H1 (cell line): ENCODE data around the gene HOGA1. TPM values are rescaled to one million over a fixed set of nuclear protein-coding genes. Genes with fewer than 3 reads are reported as not detected.

Experiments
- CTCF ChIA-PET: fragments of 300-600 bp; sonication (Branson Sonifier 250); formaldehyde crosslinking; loops from one replicate; lab custom pipeline; 2021; ENCODE audit not compliant: partially characterized antibody; lab: Charles Lee
- POLR2A ChIA-PET: fragments of 300-600 bp; sonication (Branson Sonifier 250); formaldehyde crosslinking; loops from one replicate; lab custom pipeline; 2021; ENCODE audit warnings: inconsistent platforms; ENCODE audit not compliant: partially characterized antibody; lab: Charles Lee
- DNase-seq, 2 experiments: peaks; one replicate each; pipeline versions ENCODE4 v3.0.0 to v3.0.0-alpha.2; 2010 to 2022; ENCODE audit warnings: low spot score in 2 of 2, low read depth in 1 of 2, mixed read lengths in 1 of 2
- FAIRE-seq: peaks from 2 replicates; lab custom pipeline; 2011; peaks lifted over from hg19 to GRCh38; lab: Jason Lieb, UNC
- H2AFZ ChIP-seq: 2 replicates; pipeline ENCODE4 v1.8.1; 2012; ENCODE audit warnings: low read length, inconsistent platforms
- H2AK5ac ChIP-seq: 2 replicates; pipeline ENCODE4 v1.6.1; 2013; ENCODE audit warnings: low read depth, low read length
- H2BK120ac ChIP-seq: replicated peaks from 2 replicates; pipeline ENCODE3; 2013; ENCODE audit warnings: low read depth, low read length, inconsistent platforms
- H2BK12ac ChIP-seq: 2 replicates; pipeline ENCODE4 v1.6.1; 2013; ENCODE audit warnings: low read depth, low read length
- H2BK15ac ChIP-seq: 2 replicates; pipeline ENCODE4 v1.6.1; 2013; ENCODE audit warnings: low read length
- H2BK20ac ChIP-seq: 2 replicates; pipeline ENCODE4 v1.6.1; 2013; ENCODE audit warnings: low read length
- H2BK5ac ChIP-seq: 2 replicates; pipeline ENCODE4 v1.6.1; 2013; ENCODE audit warnings: low read depth, low read length
- H3K14ac ChIP-seq: 2 replicates; pipeline ENCODE4 v1.6.1; 2013; ENCODE audit warnings: inconsistent platforms; ENCODE audit not compliant: insufficient read length
- H3K18ac ChIP-seq: 2 replicates; pipeline ENCODE4 v1.6.1; 2013; ENCODE audit warnings: low read length; ENCODE audit errors: extremely low read depth
- H3K23ac ChIP-seq: 2 replicates; pipeline ENCODE4 v1.6.1; 2013; ENCODE audit warnings: inconsistent platforms; ENCODE audit not compliant: insufficient read length
- H3K23me2 ChIP-seq: 2 replicates; pipeline ENCODE4 v1.6.1; 2013; ENCODE audit warnings: low read depth, low read length
- H3K27ac ChIP-seq: 2 replicates; pipeline ENCODE4 v1.6.1; 2011; ENCODE audit warnings: low read depth, low read length, inconsistent platforms
- H3K27me3 ChIP-seq, 4 experiments: replicated peaks in 1 of 4; 1 replicate in 1 of 4; 2 replicates in 3 of 4; pipeline versions ENCODE4 v1.6.1 to v1.8.1; 2011 to 2013; ENCODE audit warnings: low read length in 3 of 4, mild to moderate bottlenecking in 3 of 4, inconsistent platforms in 2 of 4, mixed read lengths in 2 of 4, moderate library complexity in 1 of 4; ENCODE audit not compliant: control insufficient read depth in 3 of 4, insufficient read depth in 3 of 4; ENCODE audit errors: extremely low read depth in 1 of 4
- H3K36me3 ChIP-seq, 4 experiments: 2 replicates each; pipeline versions ENCODE4 v1.6.1 to v1.8.1; 2011 to 2013; ENCODE audit warnings: mild to moderate bottlenecking in 4 of 4, low read length in 3 of 4, moderate library complexity in 2 of 4, control low read depth in 1 of 4, inconsistent platforms in 1 of 4; ENCODE audit not compliant: insufficient read depth in 4 of 4, control insufficient read depth in 2 of 4
- H3K4ac ChIP-seq: replicated peaks from 2 replicates; pipeline ENCODE3; 2013; ENCODE audit warnings: low read length, low read depth, mixed read lengths, inconsistent platforms; ENCODE audit not compliant: insufficient read length
- H3K4me1 ChIP-seq, 4 experiments: replicated peaks in 1 of 4; 1 replicate in 1 of 4; 2 replicates in 3 of 4; pipeline versions ENCODE4 v1.6.1 to v1.8.1; 2011 to 2013; ENCODE audit warnings: low read length in 3 of 4, inconsistent platforms in 2 of 4, mixed read lengths in 1 of 4; ENCODE audit not compliant: insufficient read depth in 4 of 4, control insufficient read depth in 3 of 4
- H3K4me2 ChIP-seq, 2 experiments: 2 replicates each; pipeline versions ENCODE4 v1.6.1 to v1.8.1; 2011 to 2013; ENCODE audit warnings: low read depth in 2 of 2, low read length in 2 of 2, control low read depth in 1 of 2, inconsistent platforms in 1 of 2, mild to moderate bottlenecking in 1 of 2; ENCODE audit not compliant: insufficient read depth in 1 of 2
- H3K4me3 ChIP-seq, 4 experiments: fragments of 200-600, 300-600 bp in 1 of 4; sonication (generic), shearing (Covaris generic), sonication (Bioruptor Twin) in 1 of 4; 2 replicates each; pipeline versions ENCODE4 v1.5.1 to v1.8.1; 2011 to 2016; ENCODE audit warnings: low read length in 4 of 4, low read depth in 3 of 4, control low read depth in 2 of 4, inconsistent platforms in 2 of 4, mild to moderate bottlenecking in 2 of 4, mixed read lengths in 1 of 4, moderate library complexity in 1 of 4; ENCODE audit not compliant: insufficient read depth in 2 of 4; ENCODE audit errors: extremely low read depth in 1 of 4
- H3K56ac ChIP-seq: replicated peaks from 2 replicates; pipeline ENCODE3; 2013; ENCODE audit warnings: low read depth, mild to moderate bottlenecking, mixed read lengths, low read length, inconsistent platforms; ENCODE audit not compliant: insufficient read length
- H3K79me1 ChIP-seq: 2 replicates; pipeline ENCODE4 v1.6.1; 2013; ENCODE audit warnings: low read depth, low read length, control low read depth
- H3K79me2 ChIP-seq, 2 experiments: 2 replicates each; pipeline versions ENCODE4 v1.6.1 to v1.8.1; 2012 to 2013; ENCODE audit warnings: low read length in 2 of 2, mild to moderate bottlenecking in 2 of 2, inconsistent platforms in 1 of 2; ENCODE audit not compliant: insufficient read depth in 2 of 2, control insufficient read depth in 1 of 2
- H3K9ac ChIP-seq, 4 experiments: replicated peaks in 1 of 4; 1 replicate in 1 of 4; 2 replicates in 3 of 4; pipeline versions ENCODE4 v1.6.1 to v1.8.1; 2011 to 2013; ENCODE audit warnings: low read depth in 3 of 4, low read length in 3 of 4, control low read depth in 2 of 4, mild to moderate bottlenecking in 2 of 4, moderate library complexity in 2 of 4, inconsistent platforms in 1 of 4; ENCODE audit errors: extremely low read depth in 1 of 4
- H3K9me3 ChIP-seq, 2 experiments: 2 replicates each; pipeline versions ENCODE4 v1.6.1 to v1.8.1; 2012 to 2013; ENCODE audit warnings: mild to moderate bottlenecking in 2 of 2, moderate library complexity in 2 of 2, control low read depth in 1 of 2, inconsistent platforms in 1 of 2, low read depth in 1 of 2, low read length in 1 of 2, mixed read lengths in 1 of 2; ENCODE audit not compliant: insufficient read depth in 2 of 2
- H4K20me1 ChIP-seq, 2 experiments: replicated peaks in 1 of 2; 2 replicates each; pipeline versions ENCODE3 to v1.8.1; 2011 to 2013; ENCODE audit warnings: inconsistent platforms in 2 of 2, low read length in 2 of 2, mild to moderate bottlenecking in 1 of 2; ENCODE audit not compliant: insufficient read depth in 2 of 2, control insufficient read depth in 1 of 2
- H4K5ac ChIP-seq: 2 replicates; pipeline ENCODE4 v1.6.1; 2013; ENCODE audit warnings: low read length, low read depth, mixed read lengths, inconsistent platforms; ENCODE audit not compliant: insufficient read length
- H4K8ac ChIP-seq: 2 replicates; pipeline ENCODE4 v1.8.0; 2013; ENCODE audit warnings: mild to moderate bottlenecking, moderate library complexity, low read length, inconsistent platforms; ENCODE audit not compliant: insufficient read depth; ENCODE audit errors: extremely low read depth
- H4K91ac ChIP-seq: replicated peaks from 2 replicates; pipeline ENCODE3; 2013; ENCODE audit warnings: low read length, mixed read lengths, inconsistent platforms; ENCODE audit not compliant: insufficient read length
- CHD2 ChIP-seq: IDR thresholded peaks from 2 replicates; pipeline ENCODE4 v1.6.1; 2012; ENCODE audit warnings: low read length, improper control_type of control experiment
- FOSL1 ChIP-seq: IDR thresholded peaks from 2 replicates; pipeline ENCODE4 v1.6.1; 2011; ENCODE audit warnings: mild to moderate bottlenecking, low read depth, low read length, moderate library complexity; ENCODE audit not compliant: insufficient read depth
- HDAC2 ChIP-seq, 2 experiments: fragments of 300-600 bp in 1 of 2; sonication (generic) in 1 of 2; IDR thresholded peaks; 2 replicates each; pipeline ENCODE4 v1.6.1; 2011 to 2012; ENCODE audit warnings: low read depth in 2 of 2, low read length in 2 of 2, mild to moderate bottlenecking in 2 of 2, moderate library complexity in 2 of 2, borderline replicate concordance in 1 of 2, inconsistent platforms in 1 of 2
- JUN ChIP-seq: IDR thresholded peaks from 2 replicates; pipeline ENCODE4 v1.6.1; 2011; ENCODE audit warnings: low read depth, mild to moderate bottlenecking, improper control_type of control experiment, low read length
- KDM4A ChIP-seq: IDR thresholded peaks from one replicate; pipeline ENCODE4 v1.7.1; 2012; ENCODE audit warnings: low read depth, mild to moderate bottlenecking, moderate library complexity, low read length, inconsistent platforms; ENCODE audit not compliant: severe bottlenecking
- SP4 ChIP-seq: IDR thresholded peaks from 2 replicates; pipeline ENCODE4 v1.6.1; 2012; ENCODE audit warnings: low read length, inconsistent platforms
- SRF ChIP-seq: IDR thresholded peaks from 2 replicates; pipeline ENCODE4 v1.6.1; 2011; ENCODE audit warnings: mild to moderate bottlenecking, low read depth, low read length, moderate library complexity
- WGBS, 2 experiments: shearing (Covaris generic) in 1 of 2; methylation state at CpG; one replicate each; pipeline versions ENCODE4 v1.1.6 to v1.1.7; 2013 to 2015; ENCODE audit warnings: low lambda C conversion rate in 2 of 2, mixed read lengths in 2 of 2, inconsistent platforms in 1 of 2, low coverage in 1 of 2, missing lambda C conversion rate in 1 of 2; ENCODE audit not compliant: insufficient replicate concordance in 2 of 2, insufficient coverage in 1 of 2, insufficient read length in 1 of 2; ENCODE audit errors: extremely low coverage in 1 of 2, missing lambda C conversion rate in 1 of 2; 5-methylcytosine and 5-hydroxymethylcytosine counted together
- polyA plus RNA-seq, 7 experiments: library from polyadenylated mRNA; depleted of rRNA in 3 of 7; stranded (reverse) in 5 of 7; unstranded in 2 of 7; fragments of >200 nt in 5 of 7; fragments of 200-250 nt in 2 of 7; gene quantifications; 1 replicate in 5 of 7; 2 replicates in 1 of 7; 4 replicates in 1 of 7; pipeline versions ENCODE4 v1.2.1 to v1.2.3, GENCODE V29; 2011 to 2013; ENCODE audit warnings: missing spikeins in 2 of 7, mixed read lengths in 2 of 7
- total RNA-seq: library from RNA; stranded (reverse); fragmentation: NEBNext Ultra II Directional; extraction: Animal tissue kit (Norgen Biotek cat#: 25700); gene quantifications from 2 replicates; pipeline ENCODE4 v1.2.1, GENCODE V29; 2021
- TF ChIP-seq, protein P1 (sequence below): IDR thresholded peaks from 2 replicates; pipeline ENCODE4 v1.6.1; 2011; ENCODE audit warnings: low read depth, mild to moderate bottlenecking, low read length; ENCODE audit not compliant: insufficient read depth

HOGA1 gene
- total and polyA plus RNA-seq, 2 of the 8 experiments (the other 6 are each of a cell fraction or from before 2014, with no cell fraction given): 0.28 to 1.00 TPM

DNA sequence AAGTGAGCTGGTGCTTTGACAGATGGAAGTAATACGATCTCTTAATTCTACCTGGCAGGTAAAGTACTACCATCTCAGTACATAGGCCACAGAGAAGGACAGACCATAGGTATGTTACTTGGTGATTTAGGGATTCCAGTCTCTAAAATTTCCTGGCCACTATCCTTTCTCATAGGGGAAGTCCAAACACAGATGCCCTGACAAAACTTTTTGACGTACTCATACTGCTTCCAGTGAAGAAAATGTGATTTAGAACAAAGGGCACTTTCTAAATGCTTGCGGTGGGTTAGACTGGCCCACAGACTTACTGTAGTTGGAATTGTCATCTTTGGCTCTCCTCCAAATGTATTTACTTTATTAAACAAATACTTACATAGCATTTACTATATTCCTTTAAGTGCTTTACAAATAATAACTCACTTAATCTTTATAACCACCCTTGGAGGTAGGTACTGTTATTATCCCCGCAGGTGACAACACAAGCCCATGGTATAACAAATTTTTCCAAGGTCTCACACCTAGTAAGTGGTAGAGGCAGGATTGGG lies 59.3 kb downstream of the HOGA1 start:
- peaks cover 8% of the 10 kb centered on the region for H3K79me1 ChIP-seq
- H3K4ac ChIP-seq: no peak overlapping the region
- no peak overlapping the region for H2AK5ac ChIP-seq
- TF ChIP-seq CHD2 (no peak), KDM4A (no peak), FOSL1 (no peak), JUN (no peak), HDAC2 (IDR thresholded peaks at IDR 0.05; ENCODE audit: borderline replicate concordance in 1 of 2, low read depth in 2 of 2, low read length in 2 of 2) (no peak), SP4 (no peak), SRF (no peak)
- TF ChIP-seq, protein P1, sequence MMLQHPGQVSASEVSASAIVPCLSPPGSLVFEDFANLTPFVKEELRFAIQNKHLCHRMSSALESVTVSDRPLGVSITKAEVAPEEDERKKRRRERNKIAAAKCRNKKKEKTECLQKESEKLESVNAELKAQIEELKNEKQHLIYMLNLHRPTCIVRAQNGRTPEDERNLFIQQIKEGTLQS: no peak
- H2BK12ac ChIP-seq: no peak overlapping the region
- no peak overlapping the region for H2BK20ac ChIP-seq
- H3K23me2 ChIP-seq: peaks cover 5% of the 10 kb centered on the region
- no peak overlapping the region for H2BK15ac ChIP-seq
- CTCF ChIA-PET: interaction anchor here (0.8 to 1.2 kb wide), 2 partner anchors 22 to 71 kb away, joined by 3 read pairs; partner anchors contain the start of gene ANKRD2
- H4K8ac ChIP-seq: no peak overlapping the region
- H2AFZ ChIP-seq: no peak overlapping the region
- 95% methylated on average over 4 of the region's 4 CpGs; no CpG with 5 or more reads in 1 of the 2 experiments for WGBS, 2 experiments
- H3K56ac ChIP-seq: no peak overlapping the region
- H3K4me2 ChIP-seq: no peak overlapping the region
- H3K9ac ChIP-seq: no peak overlapping the region
- no peak overlapping the region for H2BK5ac ChIP-seq
- H3K18ac ChIP-seq: no peak overlapping the region
- POLR2A ChIA-PET: no interaction called here
- H3K79me2 ChIP-seq: peaks cover 0 to 51% of the 10 kb centered on the region in 2 experiments; a peak in 2 of 4 replicates
- no peak overlapping the region for H4K5ac ChIP-seq
- no peak overlapping the region for H2BK120ac ChIP-seq
- H3K4me3 ChIP-seq: no peak overlapping the region
- no peak overlapping the region for H3K14ac ChIP-seq
- peaks cover 4 to 12% (median 5%) of the 10 kb centered on the region in 4 experiments; a peak in 5 of 7 replicates for H3K4me1 ChIP-seq
- H3K27me3 ChIP-seq: no peaks in the 10 kb centered on the region
- peaks cover 0 to 10% of the 10 kb centered on the region in 2 experiments for H4K20me1 ChIP-seq
- no peak overlapping the region for H3K27ac ChIP-seq
- FAIRE-seq (no peak), DNase-seq (no peak)
- no peak overlapping the region for H3K23ac ChIP-seq
- no peaks in the 10 kb centered on the region for H3K9me3 ChIP-seq
- H3K36me3 ChIP-seq: peaks cover 0 to 14% (median 9%) of the 10 kb centered on the region in 4 experiments; a peak in 6 of 8 replicates
- H4K91ac ChIP-seq: no peak overlapping the region
